GM19035 (cell line): ENCODE data around the gene AP3S2.
"Not testable (repeated sequence)": the region's sequence is repeated elsewhere in the genome, so short reads cannot be mapped to it uniquely, and the experiment has no call there.

ENCODE experiments used
- ATAC-seq: cut with Tn5 transposase; IDR thresholded peaks from one replicate; pipeline ENCODE4 v1.9.1; 2021; ENCODE audit not compliant: unreplicated experiment

The AP3S2 gene

DNA sequence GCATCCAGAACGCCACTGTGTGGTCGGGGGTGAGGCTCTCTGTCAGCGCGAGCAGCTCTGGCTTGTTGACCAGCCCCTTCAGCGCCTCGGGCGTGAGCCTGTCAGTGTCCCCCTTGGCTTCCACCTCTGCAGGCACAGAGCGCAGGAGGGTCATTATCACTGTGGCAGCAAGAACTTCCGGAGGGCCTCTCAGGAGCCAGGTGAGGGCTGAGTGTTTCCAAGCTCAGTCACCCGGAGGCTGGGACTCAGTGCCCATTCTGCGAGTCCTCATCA lies 10.0 kb upstream of the AP3S2 start:
- ATAC-seq, result no peak

DNA sequence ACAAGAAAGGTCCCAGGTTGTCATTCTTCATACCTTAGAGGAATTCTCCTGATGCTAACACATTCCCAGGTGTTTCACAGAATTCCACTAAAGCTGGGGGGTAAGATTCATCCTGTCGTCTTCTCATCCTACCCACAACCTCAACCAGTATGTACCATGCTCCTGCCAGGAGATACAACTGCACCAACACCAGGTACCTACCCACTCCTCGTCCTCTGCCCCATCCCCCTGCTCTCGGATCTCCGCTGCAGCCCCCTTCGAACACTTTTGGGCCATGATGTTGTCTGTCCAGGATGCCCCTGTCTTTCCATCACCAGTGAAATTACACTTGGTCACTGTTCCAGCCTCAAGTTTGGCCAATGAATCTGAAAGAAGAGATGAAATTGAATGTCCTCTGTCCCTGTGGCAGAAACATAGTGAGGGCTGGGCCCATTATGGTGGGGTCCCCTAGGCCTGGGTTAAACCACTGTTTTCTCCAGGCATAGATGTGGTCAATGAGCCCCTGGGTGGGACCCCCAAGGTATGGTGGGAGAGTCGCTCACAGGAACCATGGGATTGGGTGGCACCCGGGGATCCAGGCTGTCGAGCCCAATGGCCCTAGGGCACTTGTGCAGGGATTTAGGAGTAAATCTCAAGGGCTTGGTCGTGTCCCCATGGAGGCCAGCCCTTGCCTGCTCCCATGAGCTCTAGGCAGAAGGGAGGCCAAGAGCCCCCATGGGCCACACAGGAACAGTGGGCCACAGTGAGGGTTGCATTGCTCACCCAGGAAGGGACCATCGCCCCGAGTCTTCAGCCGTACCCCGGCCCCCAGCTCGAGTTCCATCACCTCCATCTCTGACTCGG lies 9.4 kb upstream of the AP3S2 start:
- no peak for ATAC-seq

DNA sequence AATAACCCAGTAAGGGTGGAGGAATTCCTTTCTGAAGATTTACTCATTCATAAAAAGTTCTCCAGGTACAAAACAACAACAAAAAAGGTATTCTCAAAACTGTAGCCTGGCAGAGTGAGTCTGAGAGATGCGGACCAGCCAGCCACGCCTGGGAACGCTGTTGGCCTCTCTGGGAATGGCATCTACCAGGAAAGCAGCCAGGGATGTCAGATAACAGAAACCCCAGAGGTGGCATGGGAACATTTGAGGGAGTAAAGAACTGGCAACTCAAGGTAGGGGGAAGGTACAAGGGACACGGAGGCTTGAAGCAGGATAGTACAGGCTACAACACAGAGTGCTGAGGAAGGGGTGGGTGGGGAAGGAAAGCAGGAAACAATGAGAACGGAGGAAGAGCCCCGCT lies 7.1 kb upstream of the AP3S2 start:
- no peak for ATAC-seq

DNA sequence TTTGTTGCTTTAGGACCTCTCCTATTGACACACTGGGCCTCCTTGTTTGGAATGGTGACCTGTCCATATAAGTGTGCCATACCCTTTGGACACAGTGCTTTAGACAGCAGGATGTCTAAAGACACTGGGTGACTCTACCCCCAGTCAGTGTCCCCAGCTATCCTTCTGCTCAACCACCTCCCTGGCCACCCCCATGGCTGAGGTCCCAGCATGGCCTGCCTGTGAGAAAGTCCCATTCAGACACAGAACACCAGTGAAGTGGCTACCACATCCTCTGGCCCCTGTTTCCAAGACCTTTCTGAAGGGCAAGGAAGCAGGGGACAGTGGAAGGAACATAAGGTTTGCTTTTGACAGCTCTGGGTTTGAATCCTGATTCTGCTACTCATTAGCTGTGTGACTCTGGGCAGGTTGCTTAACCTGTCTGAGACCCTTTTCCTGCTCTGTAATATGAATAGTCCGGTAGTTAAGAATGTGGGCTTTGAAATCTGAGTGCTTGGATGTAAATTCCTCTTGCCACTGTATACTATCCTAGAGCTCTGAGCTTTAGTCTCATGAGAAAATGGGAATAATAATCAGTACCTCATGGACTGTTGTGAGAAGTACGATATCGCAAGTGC lies 6.3 kb upstream of the AP3S2 start:
- ATAC-seq, result no peak

DNA sequence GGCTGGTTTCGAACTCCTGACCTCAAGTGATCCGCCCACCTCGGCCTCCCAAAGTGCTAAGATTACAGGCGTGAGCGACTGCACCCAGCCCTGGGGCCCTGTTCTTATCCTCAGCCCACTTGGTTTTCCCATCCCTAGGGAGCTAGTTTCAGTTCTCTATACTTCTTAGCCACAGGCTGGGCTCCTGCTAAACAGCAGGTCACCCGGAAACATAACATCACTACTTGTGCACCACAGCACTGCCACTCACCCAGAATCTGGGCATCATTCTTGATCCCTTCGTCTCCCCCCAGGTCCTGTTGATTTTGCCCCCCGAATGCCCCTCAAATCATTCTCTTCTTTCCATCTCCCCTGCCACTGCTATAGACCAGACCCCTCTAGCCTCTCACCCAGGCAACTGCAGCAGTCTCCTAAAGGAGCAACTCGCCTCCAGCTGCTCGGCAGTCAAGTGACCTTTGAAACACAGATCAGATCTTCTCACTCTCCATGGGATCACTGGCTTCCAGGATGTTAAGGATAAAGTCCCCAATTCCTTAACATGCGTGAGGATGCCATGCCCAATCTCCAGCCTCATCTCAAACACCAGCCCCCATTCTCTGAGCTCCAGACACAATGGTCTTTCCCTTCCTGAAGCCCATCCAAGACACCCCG lies 5.6 kb upstream of the AP3S2 start:
- no peak for ATAC-seq

DNA sequence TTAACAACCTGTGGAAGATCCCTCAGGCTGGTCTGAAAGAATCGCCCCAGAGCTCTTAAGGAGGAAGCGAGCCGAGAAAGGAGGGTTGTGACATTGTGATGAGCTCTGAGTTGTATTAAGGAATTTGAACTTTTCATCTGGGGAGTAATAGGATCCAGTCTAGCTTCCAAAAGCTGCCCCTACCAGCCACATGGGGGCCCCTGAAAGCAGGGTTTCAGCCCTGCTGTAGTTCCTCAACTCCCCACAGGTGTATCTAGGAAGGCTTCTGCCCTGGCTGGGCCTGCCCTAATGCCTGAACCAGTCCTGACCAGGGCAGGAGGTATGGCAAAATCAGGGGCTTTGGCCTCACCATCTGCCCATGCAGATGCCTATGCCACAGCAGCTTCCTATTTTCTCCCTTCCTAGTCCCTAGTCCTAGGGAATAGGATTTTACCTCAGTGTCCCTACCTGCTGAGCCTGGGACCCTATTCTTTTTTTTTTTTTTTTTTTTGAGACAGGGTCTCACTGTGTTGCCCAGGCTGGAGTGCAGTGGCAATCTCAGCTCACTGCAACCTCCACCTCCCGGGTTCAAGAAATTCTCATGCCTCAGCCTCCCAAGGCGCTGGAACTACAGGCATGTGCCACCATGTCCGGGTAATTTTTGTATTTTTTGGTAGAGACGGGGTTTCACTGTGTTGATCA lies 5.0 kb upstream of the AP3S2 start:
- no peak for ATAC-seq

DNA sequence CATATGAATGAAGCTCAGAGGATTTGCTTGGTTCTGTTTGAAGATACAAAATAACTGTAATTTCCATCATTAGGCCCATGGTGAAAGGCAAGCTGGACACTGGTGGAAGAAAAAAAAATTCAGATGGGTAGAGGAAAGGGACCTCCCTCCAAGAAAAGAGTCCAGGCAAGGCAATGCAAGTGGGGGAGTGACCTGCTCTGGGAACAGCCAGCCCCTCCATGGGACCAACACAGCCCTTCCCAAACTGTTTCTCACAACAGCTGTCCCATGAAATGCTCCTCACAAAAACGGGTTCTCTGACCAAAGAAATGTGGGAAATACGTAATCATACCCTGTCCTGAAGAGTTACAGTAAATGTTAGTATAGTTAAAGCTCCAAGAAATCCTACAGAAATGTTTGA lies 4.4 kb upstream of the AP3S2 start:
- ATAC-seq, result no peak

DNA sequence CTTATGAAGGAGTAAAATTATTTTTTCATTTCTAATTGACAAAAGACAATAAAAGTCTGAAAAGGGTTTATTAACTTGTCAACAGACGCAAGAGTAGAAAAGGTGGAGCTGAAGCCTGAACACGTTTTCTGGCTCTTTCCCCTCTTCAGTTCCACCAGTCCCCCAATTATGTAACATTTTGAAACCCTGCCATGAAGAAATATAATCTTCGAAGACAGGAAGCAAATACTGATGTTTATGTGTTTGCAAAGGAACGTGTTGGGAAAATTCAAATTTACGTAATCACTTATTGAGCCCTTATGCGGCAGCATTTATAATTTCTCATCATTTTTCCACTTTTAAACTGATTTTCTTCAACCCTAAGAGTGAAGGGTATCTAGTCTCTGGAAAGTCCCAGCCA lies 767 bp downstream of the AP3S2 start:
- no peak for ATAC-seq

DNA sequence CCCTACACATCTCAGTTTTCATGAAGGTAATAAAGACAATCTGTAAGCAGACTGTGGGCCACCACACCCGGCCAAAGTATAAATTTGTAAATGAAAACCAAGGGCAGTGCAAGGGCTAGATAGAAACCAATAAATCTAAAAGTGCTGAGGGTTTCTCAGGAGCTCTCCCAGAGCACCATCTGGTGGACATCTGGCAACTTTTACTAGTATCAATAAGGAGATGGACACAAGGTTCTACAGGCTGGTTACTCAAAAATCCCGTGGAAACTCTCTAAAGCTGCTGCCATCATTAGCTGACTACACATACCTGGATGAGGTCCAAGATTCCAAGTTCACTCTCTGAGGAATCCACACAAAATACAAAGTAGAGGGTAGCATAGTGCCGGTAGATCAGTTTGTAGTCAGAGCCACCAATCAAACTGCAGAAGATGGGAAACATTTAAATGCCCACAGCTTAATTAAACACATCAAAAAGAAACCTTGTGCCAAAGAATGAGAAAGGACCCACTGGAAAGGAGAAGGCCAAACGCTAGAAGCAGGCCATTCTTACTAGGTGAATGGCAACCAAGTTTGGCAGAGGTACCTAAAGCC lies 5.5 kb downstream of the AP3S2 start:
- ATAC-seq, result no peak

DNA sequence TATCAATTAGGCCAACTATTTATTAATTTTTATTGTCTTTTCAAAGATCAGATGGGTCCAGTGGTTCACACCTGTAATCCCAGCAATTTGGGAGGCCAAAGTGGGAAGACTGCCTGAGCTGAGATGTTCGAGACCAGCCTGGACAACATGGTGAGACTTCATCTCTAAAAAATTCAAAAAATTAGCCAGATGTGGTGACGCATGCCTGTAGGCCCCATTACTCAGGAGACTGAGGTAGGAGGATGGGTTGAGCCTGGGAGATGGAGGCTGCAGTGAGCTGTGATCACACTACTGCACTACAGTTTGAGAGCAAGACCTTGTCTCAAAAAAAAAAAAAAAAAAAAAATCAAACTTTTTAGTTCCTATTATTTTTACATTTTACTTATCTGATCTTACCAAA lies 8.2 kb downstream of the AP3S2 start:
- no peak for ATAC-seq

DNA sequence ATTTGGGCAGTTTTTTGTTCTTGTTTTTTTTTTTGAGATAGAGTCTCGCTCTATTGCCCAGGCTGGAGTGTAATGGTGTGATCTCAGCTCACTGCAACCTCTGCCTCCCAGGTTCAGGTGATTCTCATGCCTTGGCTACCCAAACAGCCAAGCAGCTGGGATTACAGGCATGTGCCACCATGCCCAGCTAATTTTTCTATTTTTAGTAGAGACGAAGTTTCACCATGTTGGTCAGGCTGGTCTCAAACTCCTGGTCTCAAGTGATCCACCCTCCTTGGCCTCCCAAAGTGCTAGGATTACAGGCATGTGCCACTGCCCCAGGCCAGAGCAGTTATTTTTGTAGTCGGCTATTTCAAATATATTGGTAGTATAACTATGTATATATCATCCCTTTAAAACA lies 8.6 kb downstream of the AP3S2 start:
- ATAC-seq, result not testable (repeated sequence)

DNA sequence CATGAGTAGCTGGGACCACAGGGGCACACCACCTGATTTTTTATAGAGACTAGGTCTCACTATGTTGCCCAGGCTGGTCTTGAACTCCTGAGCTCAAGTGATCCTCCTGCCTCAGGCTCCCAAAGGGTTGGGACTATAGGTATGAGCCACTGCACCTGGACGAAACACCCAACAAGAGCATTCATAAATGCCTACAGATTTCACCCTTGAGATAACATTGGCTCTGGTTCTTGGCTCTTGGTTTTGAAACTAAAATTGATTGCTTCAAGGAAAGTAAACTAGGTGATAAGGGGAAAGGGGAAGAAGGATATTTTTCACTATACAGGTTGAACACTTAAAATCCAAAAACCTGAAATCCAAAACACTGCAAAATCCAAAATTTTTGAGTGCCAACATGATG lies 10.3 kb downstream of the AP3S2 start:
- no peak for ATAC-seq

DNA sequence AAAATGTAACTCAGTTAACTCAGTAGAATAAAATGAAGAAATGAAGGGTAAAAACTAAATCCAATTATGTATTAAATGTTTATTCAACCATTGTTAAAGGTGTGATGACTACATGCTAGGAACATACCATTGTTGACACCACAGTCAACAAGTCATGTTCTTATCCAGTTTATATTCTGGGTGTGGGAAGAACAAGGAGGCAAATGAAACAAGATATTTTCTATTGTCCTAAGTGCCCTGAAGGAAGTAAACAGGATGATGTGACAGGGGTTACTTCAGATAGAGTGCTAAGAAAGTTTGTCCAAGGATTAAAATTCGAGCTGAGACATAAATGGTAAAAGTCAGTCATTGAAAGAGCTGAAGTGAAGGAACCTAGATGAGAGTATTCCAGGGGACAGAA lies 13.1 kb downstream of the AP3S2 start:
- no peak for ATAC-seq

DNA sequence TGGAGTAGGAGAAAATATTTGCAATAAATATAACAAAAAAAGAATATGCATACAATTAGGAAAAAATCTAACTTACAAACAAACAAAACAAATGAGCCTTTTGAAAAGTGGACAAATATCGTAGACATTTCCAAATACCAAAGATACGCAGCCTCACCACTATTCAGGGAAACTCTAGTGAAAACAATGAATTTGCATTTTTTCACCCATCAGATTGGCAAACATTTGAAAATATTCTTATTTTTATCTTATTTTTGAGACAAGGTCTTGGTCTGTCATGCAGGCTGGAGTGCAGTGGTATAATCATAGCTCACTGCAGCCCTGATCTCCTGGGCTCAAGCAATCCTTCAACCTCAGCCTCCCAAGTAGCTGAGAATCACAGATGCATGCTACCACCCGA lies 15.5 kb downstream of the AP3S2 start:
- ATAC-seq, result no peak

DNA sequence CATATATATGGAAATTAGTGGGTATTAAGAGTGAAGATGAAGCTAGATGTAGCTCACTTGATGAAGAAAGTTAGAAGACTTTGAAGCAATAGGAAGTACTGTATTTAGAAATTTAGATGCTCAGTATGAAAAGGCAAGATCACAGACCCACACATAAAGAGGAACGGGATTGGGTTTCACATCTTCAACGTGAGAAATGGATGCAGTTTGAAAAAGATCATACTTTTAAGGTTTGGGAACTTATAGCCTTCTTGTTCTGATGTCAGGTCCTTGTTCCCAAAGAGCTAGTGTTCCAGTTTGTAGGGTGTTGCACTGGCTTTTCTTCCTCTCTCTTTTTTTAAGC lies 16.7 kb downstream of the AP3S2 start:
- no peak for ATAC-seq

DNA sequence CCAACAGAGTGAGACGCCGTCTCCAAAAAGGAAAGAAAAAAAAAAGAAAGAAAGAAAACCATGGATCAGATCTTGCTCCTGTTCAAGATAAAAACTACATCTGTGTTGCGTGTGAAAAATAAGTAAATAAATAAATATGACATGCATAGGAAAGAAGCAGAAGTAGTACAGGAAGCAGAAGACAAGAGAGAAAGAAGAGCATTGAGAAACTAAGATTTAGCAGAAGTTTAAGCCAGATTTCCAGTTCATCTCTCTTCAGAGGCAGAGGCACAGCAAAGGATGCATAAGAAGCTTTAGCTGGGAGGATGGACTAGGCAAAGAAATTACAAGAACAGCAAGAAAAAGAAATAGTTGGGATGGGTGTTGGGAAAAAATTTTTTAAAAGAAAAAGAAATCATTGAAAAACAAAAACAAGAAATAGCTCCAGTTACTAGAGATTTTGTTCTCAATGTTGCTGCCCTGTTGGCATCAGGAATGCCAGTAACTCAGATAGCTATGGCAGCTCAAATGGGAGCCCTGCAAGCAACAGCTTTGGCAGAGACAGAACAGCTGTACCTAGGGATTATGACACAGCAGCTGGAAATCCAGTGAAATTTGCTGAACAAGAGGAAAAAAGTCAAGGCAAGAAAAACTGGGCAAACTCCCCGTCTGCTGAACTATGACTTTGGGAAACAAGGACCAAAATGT lies 17.3 kb downstream of the AP3S2 start:
- no peak for ATAC-seq

DNA sequence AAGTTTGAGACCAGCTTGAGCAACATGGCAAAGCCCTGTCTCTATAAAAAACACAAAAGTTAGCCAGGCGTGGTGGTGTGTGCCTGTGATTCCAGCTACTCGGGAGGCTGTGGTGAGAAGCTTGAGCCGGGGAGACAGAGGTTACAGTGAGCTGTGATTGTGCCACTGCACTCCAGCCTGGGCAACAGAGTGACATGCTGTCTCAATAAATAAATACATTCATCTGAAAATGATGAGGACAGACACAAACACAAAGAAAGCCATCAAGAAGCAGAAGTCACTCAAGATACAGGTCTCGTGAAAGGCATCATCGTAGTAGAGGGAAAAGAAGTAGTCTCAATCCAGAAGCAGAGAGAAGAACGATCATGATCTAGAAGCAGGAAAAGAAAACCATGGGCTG lies 18.1 kb downstream of the AP3S2 start:
- ATAC-seq, result no peak

DNA sequence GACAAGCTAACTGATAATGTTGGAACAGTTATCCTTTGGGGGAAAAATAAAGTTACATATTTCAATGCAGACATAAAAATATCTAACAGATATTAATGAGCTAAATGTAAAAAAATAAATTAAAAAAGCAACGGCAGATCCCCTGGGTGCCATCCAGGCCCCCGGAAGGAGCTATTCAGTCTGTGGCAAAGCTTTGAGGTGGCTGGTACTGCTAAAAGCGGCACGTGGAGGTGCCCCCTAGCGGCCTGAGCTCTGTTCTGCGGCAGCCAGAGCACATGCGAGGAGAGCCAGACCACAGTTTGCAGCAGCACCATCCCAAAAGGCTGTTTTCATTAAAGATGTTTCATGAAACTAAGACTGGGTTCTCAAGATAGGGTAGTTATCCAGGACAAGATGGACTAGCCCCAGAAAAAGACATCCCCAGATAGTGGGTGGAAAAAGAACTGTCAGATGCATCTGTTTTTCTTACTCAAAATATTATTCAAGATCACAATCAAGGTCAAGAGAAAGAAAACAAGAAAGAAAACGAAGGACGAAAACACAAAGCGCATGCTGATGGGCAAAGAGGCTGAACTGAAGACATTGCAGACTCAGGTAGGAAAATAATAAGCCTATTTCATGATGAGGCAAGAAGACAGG lies 18.7 kb downstream of the AP3S2 start:
- ATAC-seq, result no peak

DNA sequence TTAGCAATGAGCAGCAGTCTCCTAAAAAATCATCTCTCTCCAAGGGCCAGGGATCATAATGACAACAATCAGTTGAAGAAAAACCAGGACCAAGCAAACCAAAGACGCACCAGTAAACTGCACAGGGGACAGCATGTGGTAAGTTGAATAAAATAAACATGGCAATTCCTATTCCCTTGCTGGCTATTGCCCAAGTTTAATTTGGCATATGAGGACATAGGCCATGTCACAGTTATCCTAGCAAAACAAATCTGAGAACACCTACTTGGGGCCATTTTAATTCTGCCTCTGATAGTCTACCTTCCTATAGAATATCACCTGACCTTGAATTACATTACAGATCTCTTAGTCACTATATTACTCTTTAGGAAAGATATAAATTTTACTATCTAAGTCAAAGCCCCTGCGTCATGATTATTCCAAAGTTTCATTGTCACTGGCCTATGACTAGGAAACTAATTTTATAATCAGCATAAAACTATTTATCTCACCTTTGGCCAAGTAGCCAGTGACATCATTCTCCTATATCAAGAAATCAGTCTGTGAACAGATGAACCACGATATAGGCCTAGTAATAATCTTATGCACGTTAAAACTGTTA lies 23.0 kb downstream of the AP3S2 start:
- no peak for ATAC-seq

DNA sequence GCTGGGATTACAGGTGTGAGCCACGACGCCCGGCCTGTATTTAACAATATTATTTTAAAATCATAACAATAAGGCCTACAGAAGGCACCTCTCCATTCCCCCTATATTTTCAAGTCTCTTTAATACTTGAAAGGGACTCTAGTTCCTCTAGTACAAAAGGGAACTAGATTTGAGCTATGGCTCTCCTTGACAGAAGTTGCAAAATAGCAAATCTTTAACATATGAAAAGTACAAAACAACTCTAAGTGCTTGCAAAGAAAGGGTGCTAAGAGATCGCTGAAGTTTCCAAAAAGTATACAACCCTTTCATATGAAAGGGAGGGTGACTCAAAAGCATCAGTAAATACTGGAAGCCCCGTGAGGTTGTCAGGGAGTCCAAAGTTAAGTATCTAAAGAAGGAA lies 23.8 kb downstream of the AP3S2 start:
- ATAC-seq, result no peak
